A549 (cell line): ENCODE data around the gene CDKN2D. TPM values are rescaled to one million over a fixed set of nuclear protein-coding genes. Genes with fewer than 3 reads are reported as not detected.

ENCODE experiments used
- ATAC-seq, 2 experiments: fragments of 200-7000 bp in 1 of 2; fragments of >200 bp in 1 of 2; cut with Nextera tagmentation in 1 of 2; cut with Tn5 transposase in 1 of 2; 3 replicates each; pipeline versions ENCODE4 v1.8.0 to v1.9.1; 2018 to 2020; ENCODE audit warnings: mild to moderate bottlenecking in 1 of 2, moderate library complexity in 1 of 2
- CTCF ChIA-PET: fragments of 300-600 bp; sonication (Branson Sonifier 250); formaldehyde crosslinking; extraction: SDS; loops from one replicate; lab custom pipeline; 2021; ENCODE audit warnings: antibody characterized with exemption, inconsistent platforms; lab: Yijun Ruan, JAX
- POLR2A ChIA-PET: fragments of 350-600 bp; formaldehyde crosslinking; extraction: SDS; loops from one replicate; lab custom pipeline; 2021; ENCODE audit warnings: antibody characterized with exemption, inconsistent platforms; lab: Yijun Ruan, JAX
- DNase-seq, 2 experiments: peaks; one replicate each; pipeline versions ENCODE4 v3.0.0 to v3.0.0-alpha.2; 2011 to 2016; ENCODE audit warnings: low read depth in 1 of 2, low spot score in 1 of 2
- FAIRE-seq: peaks from 2 replicates; lab custom pipeline; 2011; peaks lifted over from hg19 to GRCh38; lab: Jason Lieb, UNC
- H3K27ac ChIP-seq, 2 experiments: fragments of >200 bp; sonication (Bioruptor Twin); formaldehyde crosslinking; 3 replicates each; pipeline ENCODE4 v1.5.1; 2016 to 2017
- H3K4me1 ChIP-seq: fragments of >200 bp; sonication (Bioruptor Twin); formaldehyde crosslinking; 3 replicates; pipeline ENCODE4 v1.6.1; 2016
- H3K4me2 ChIP-seq: fragments of >200 bp; sonication (Bioruptor Twin); formaldehyde crosslinking; 3 replicates; pipeline ENCODE4 v1.6.1; 2016
- H3K4me3 ChIP-seq: fragments of >200 bp; sonication (Bioruptor Twin); formaldehyde crosslinking; 3 replicates; pipeline ENCODE4 v1.5.1; 2016
- H3K9me3 ChIP-seq: fragments of >200 bp; sonication (Bioruptor Twin); formaldehyde crosslinking; 3 replicates; pipeline ENCODE4 v1.6.1; 2016
- CHD2 ChIP-seq: fragments of 150-350 bp; IDR thresholded peaks from 2 replicates; pipeline ENCODE4 v1.6.1; 2014; ENCODE audit warnings: low read length; ENCODE audit not compliant: partially characterized antibody
- EHF ChIP-seq: fragments of 250-450 bp; sonication (Bioruptor Pico); IDR thresholded peaks from 2 replicates; pipeline ENCODE4 v1.5.0; 2020; ENCODE audit warnings: mild to moderate bottlenecking
- HDAC2 ChIP-seq: fragments of 200-600 bp; sonication (generic); IDR thresholded peaks from 2 replicates; pipeline ENCODE4 v1.6.1; 2016
- HEYL ChIP-seq: fragments of 250-450 bp; sonication (Bioruptor Pico); IDR thresholded peaks from 2 replicates; pipeline ENCODE4 v1.8.0; 2021; ENCODE audit warnings: mild to moderate bottlenecking, moderate library complexity
- HOXA7 ChIP-seq: fragments of 250-450 bp; sonication (Bioruptor Pico); IDR thresholded peaks from 2 replicates; pipeline ENCODE4 v1.5.0; 2020; ENCODE audit warnings: mild to moderate bottlenecking, moderate library complexity
- HOXB13 ChIP-seq: fragments of 250-450 bp; sonication (Bioruptor Pico); IDR thresholded peaks from 2 replicates; pipeline ENCODE4 v1.5.0; 2020; ENCODE audit warnings: low read depth, mild to moderate bottlenecking, moderate library complexity
- HOXB5 ChIP-seq: fragments of 250-450 bp; sonication (Bioruptor Pico); IDR thresholded peaks from 2 replicates; pipeline ENCODE4 v1.5.0; 2020; ENCODE audit warnings: mild to moderate bottlenecking, moderate library complexity
- JUN ChIP-seq, 2 experiments: fragments of >200 bp; sonication (Bioruptor Twin); formaldehyde crosslinking; IDR thresholded peaks; 2 replicates in 1 of 2; 3 replicates in 1 of 2; pipeline ENCODE4 v1.6.1; 2016 to 2017
- MAFK ChIP-seq: fragments of 450-650 bp; IDR thresholded peaks from 2 replicates; pipeline ENCODE4 v1.6.1; 2014; ENCODE audit not compliant: partially characterized antibody
- MAZ ChIP-seq: fragments of 150-350 bp; IDR thresholded peaks from 2 replicates; pipeline ENCODE4 v1.6.1; 2014; ENCODE audit warnings: antibody characterized with exemption, low read depth, low read length, borderline replicate concordance
- NFE2L2 ChIP-seq: fragments of 150-350 bp; conservative IDR thresholded peaks from 2 replicates; pipeline ENCODE4 v1.6.1; 2014; ENCODE audit warnings: low read length
- NPAS2 ChIP-seq: fragments of 250-450 bp; sonication (Bioruptor Pico); IDR thresholded peaks from 2 replicates; pipeline ENCODE4 v1.8.0; 2022; ENCODE audit warnings: mild to moderate bottlenecking, moderate library complexity, borderline replicate concordance
- NR3C1 ChIP-seq: fragments of >200 bp; sonication (Bioruptor Twin); formaldehyde crosslinking; IDR thresholded peaks from 3 replicates; pipeline ENCODE4 v1.6.1; 2017
- POLR2AphosphoS2 ChIP-seq: conservative IDR thresholded peaks from 2 replicates; pipeline ENCODE4 v1.6.1; 2012; ENCODE audit warnings: low read length, improper control_type of control experiment, inconsistent platforms
- RAD21 ChIP-seq, 2 experiments: fragments of >200 bp in 1 of 2; sonication (Bioruptor Twin) in 1 of 2; formaldehyde crosslinking in 1 of 2; IDR thresholded peaks in 1 of 2; conservative IDR thresholded peaks in 1 of 2; 2 replicates in 1 of 2; 3 replicates in 1 of 2; pipeline ENCODE4 v1.6.1; 2012 to 2018; ENCODE audit warnings: inconsistent platforms in 1 of 2
- RARB ChIP-seq: fragments of 250-450 bp; sonication (Bioruptor Pico); IDR thresholded peaks from 2 replicates; pipeline ENCODE4 v1.8.0; 2021; ENCODE audit warnings: mild to moderate bottlenecking, moderate library complexity
- RCOR1 ChIP-seq: fragments of 150-350 bp; IDR thresholded peaks from 2 replicates; pipeline ENCODE4 v1.6.1; 2014; ENCODE audit warnings: antibody characterized with exemption, low read length, low read depth
- SREBF2 ChIP-seq: fragments of 450-650 bp; IDR thresholded peaks from 2 replicates; pipeline ENCODE4 v1.6.1; 2014; ENCODE audit warnings: mild to moderate bottlenecking, moderate library complexity
- TFCP2L1 ChIP-seq: fragments of 250-450 bp; sonication (Bioruptor Pico); IDR thresholded peaks from 2 replicates; pipeline ENCODE4 v1.5.0; 2021; ENCODE audit warnings: mild to moderate bottlenecking
- ZC3H11A ChIP-seq: fragments of 450-650 bp; IDR thresholded peaks from 2 replicates; pipeline ENCODE4 v1.6.1; 2014; ENCODE audit warnings: antibody characterized with exemption, mild to moderate bottlenecking
- WGBS: methylation state at CpG from one replicate; pipeline ENCODE4 v1.1.6; 2017; ENCODE audit errors: missing lambda C conversion rate; 5-methylcytosine and 5-hydroxymethylcytosine counted together
- polyA plus RNA-seq, 4 experiments: library from polyadenylated mRNA; depleted of rRNA in 3 of 4; stranded (reverse); fragments of >200 nt; fragmentation: RNase III in 1 of 4; extraction: RNeasy Plus Mini Kit Qiagen cat#74134 plus additional on column Dnase treatment in 1 of 4; gene quantifications; 2 replicates in 3 of 4; 3 replicates in 1 of 4; pipeline ENCODE4 v1.2.3, GENCODE V29; 2011 to 2017
- TF ChIP-seq, protein P1 (sequence below): fragments of 150-350 bp; IDR thresholded peaks from 2 replicates; pipeline ENCODE4 v1.6.1; 2014; ENCODE audit warnings: low read depth, mild to moderate bottlenecking, low read length
- TF ChIP-seq, protein P2 (sequence below): fragments of 450-650 bp; IDR thresholded peaks from 2 replicates; pipeline ENCODE4 v1.6.1; 2014; ENCODE audit warnings: antibody characterized with exemption
- TF ChIP-seq, protein P3 (sequence below): IDR thresholded peaks from 2 replicates; pipeline ENCODE4 v1.6.1; 2012; ENCODE audit warnings: low read depth, borderline replicate concordance

CDKN2D gene
- polyA plus RNA-seq, 2 of the 4 experiments (the other 2 are of a cell fraction) = 3.1 to 4.3 TPM

DNA sequence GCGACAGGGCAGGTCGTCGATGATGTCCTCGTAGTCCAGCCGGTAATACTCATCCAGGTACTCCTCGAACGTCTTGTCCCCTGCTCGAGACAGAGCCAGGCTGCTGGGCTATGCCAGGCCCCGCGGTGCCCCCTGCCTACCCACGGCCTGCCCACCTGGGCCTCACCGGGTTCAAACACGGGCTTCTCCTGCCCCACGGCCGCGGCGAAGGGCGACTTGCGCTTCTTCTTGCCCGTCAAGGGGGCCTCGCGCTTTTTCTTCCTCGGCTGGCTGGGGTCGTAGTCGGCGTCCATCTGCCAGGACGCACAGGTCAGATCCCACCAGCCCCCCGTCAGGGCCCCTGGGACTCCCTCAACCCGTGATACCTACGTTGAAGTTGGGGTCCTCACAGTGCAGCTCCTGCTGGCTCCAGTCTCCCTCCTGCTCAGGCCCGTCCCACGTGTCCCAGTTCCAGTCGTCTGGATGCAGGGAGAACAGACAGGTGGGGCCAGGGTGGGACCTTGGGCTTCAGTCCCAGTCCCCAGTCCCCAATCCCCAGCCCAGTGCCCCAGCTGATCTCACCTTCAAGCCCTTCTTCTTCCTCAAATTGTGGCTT, 11.1 kb downstream of the CDKN2D start:
- TF ChIP-seq, protein P1, sequence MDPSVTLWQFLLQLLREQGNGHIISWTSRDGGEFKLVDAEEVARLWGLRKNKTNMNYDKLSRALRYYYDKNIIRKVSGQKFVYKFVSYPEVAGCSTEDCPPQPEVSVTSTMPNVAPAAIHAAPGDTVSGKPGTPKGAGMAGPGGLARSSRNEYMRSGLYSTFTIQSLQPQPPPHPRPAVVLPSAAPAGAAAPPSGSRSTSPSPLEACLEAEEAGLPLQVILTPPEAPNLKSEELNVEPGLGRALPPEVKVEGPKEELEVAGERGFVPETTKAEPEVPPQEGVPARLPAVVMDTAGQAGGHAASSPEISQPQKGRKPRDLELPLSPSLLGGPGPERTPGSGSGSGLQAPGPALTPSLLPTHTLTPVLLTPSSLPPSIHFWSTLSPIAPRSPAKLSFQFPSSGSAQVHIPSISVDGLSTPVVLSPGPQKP = no peak
- TF ChIP-seq EHF (CRISPR knock-in tag) (no peak), TFCP2L1 (CRISPR knock-in tag) (no peak), CHD2 (no peak), RARB (CRISPR knock-in tag) (no peak)
- TF ChIP-seq, all 56 proteins: peak for 0
- ChIA-PET CTCF (interaction anchor here (1.0 to 2.0 kb wide), 3 partner anchors 14 to 74 kb away, joined by 3 to 6 read pairs (median 4); no protein-coding TSS in a partner anchor), POLR2A (no interaction called here)
- H3K4me1 ChIP-seq = no peaks in the 10 kb centered on the region
- H3K4me2 ChIP-seq = no peak overlapping the region
- no peaks in the 10 kb centered on the region for H3K9me3 ChIP-seq
- WGBS = 95% methylated on average over 33 of the region's 33 CpGs
- no peak overlapping the region for H3K27ac ChIP-seq
- FAIRE-seq = no peak
- no peak for DNase-seq
- ATAC-seq = no peak; a peak in 1 of 6 replicates
- H3K4me3 ChIP-seq = no peak overlapping the region

DNA sequence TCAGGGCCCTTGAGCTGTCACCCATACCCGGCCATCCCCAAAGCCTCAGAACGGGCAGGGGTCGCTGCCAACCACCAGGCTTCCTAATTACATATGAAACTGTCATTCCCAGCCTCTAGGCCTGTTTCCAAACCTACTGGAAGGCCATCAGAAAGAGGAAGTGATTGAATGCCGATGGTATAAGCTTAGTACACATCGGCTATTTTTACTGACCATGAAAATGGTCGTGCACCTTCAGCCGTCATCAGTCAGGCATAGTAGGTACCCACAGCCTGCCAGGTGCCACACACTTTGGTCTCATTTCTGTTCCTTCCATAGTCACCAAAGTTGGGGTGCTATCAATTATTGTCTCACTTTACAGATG, 13.2 kb downstream of the CDKN2D start:
- no peak for FAIRE-seq
- POLR2A ChIA-PET = no interaction called here
- TF ChIP-seq HOXB13 (CRISPR knock-in tag) (no peak), RARB (CRISPR knock-in tag) (no peak), SREBF2 (no peak), RCOR1 (no peak), RAD21 (conservative IDR thresholded peaks at IDR 0.05 in 1 of 2, IDR thresholded peaks at IDR 0.05 in 1 of 2) (no peak), HEYL (CRISPR knock-in tag) (no peak), NR3C1 (no peak), HOXB5 (no peak), NPAS2 (CRISPR knock-in tag) (no peak), MAZ (no peak), HOXA7 (CRISPR knock-in tag) (no peak), JUN (IDR thresholded peaks at IDR 0.05) (no peak), EHF (CRISPR knock-in tag) (no peak), POLR2AphosphoS2 (no peak), HDAC2 (no peak), ZC3H11A (no peak), NFE2L2 (no peak), MAFK (no peak)
- TF ChIP-seq, protein P2, sequence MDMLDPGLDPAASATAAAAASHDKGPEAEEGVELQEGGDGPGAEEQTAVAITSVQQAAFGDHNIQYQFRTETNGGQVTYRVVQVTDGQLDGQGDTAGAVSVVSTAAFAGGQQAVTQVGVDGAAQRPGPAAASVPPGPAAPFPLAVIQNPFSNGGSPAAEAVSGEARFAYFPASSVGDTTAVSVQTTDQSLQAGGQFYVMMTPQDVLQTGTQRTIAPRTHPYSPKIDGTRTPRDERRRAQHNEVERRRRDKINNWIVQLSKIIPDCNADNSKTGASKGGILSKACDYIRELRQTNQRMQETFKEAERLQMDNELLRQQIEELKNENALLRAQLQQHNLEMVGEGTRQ = no peak
- TF ChIP-seq, protein P3, sequence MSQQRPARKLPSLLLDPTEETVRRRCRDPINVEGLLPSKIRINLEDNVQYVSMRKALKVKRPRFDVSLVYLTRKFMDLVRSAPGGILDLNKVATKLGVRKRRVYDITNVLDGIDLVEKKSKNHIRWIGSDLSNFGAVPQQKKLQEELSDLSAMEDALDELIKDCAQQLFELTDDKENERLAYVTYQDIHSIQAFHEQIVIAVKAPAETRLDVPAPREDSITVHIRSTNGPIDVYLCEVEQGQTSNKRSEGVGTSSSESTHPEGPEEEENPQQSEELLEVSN = no peak
- DNase-seq = no peak
- Histone ChIP-seq H3K4me3 (no peak overlapping the region), H3K4me1 (no peaks in the 10 kb centered on the region), H3K27ac (no peak overlapping the region), H3K9me3 (no peaks in the 10 kb centered on the region), H3K4me2 (no peak overlapping the region)
- CTCF ChIA-PET = interaction anchor here (1.3 to 1.8 kb wide), 2 partner anchors 11 to 12 kb away, joined by 3 read pairs; no protein-coding TSS in a partner anchor
- WGBS = 92% methylated on average over 7 of the region's 7 CpGs
- ATAC-seq = no peak
